ENCODE results near the gene SND1.

SND1 gene

DNA sequence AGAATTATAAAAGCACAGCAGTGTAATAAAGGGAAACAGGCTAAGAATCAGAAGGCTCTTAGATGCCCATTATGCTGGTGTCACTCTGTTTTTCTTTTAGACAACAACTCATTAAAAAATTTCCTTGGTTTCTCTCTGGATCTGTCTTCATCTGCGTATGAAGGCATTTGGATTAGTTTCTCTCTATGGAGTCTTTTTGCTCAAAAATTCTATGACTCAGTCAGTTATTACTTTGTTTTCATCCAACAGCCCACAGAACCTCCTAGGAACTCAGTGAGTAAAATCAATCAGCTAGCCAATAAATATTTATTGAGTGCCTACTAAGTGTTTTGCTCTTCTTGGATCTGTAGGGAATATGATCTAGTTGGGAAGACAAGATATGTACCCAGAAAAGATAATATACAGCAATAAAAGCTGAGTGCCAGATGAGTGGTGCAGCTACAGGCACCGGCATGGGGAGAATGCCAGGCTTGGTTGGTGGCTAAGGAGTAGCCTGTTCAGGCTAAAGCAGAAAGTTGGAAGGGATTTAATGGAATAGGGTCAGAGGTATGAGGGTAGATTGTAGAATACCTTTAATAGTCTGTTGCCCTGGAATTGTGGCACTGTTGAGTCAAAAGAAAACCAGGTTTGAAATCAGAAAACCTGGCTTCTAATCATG, 223.1 kb downstream of the SND1 start:
- DNase-seq, result no peak

DNA sequence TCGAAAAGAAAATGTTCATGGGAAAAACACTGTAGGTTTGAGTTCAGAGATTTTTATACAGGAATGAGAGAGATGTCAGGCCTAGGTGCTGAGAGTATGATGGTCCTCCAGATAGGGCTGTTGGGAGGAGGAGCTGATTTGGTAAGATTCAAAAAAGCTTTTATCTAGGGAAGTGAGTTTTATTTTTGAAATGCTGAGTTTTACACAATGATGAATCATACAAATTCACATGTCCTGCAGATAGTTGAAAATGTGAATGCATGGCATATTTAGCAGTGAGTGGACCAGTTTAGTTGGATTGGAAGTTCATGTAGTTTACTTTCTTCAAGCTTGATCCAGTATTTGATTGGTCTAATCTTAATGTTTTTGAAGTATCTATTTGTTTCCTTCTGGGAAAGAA, 224.4 kb downstream of the SND1 start:
- DNase-seq, result no peak

DNA sequence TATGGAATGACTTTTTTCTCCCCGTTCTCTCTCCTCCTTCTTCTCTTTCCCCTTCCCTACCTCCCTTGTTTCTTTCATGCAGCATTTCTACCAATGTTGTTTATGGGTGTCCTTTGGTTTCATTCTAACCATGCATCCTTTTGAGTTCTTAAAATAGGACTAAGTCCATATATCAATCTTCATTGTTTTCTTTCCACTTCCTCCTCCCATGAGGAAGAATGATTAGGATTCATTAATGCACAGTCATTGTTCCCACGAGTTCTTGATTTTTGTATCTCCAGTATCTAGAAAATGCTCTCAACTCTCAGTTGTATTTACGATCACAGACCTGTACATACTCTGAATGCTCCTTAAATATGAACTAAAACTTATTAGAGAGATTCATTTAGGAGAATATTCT, 226.0 kb downstream of the SND1 start:
- DNase-seq, result no peak

DNA sequence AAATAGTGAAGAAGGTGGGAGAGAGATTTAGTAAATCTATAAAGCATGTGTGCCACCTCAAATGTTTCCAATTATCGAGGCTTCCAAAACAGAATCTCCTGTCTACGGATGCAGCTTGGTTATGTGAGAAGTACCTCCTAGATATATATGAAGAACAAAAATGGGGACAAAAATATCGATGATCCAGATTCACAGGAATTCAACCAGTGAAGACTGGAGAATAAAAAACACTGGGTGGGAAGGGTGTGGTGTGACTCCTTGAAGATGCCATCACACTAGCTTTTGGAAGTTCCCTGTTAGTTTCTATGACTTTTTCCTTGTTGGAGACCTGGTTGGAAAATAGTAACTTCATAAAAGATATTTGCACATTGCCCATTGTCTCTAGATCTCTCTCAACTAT, 226.8 kb downstream of the SND1 start:
- DNase-seq, result no peak

DNA sequence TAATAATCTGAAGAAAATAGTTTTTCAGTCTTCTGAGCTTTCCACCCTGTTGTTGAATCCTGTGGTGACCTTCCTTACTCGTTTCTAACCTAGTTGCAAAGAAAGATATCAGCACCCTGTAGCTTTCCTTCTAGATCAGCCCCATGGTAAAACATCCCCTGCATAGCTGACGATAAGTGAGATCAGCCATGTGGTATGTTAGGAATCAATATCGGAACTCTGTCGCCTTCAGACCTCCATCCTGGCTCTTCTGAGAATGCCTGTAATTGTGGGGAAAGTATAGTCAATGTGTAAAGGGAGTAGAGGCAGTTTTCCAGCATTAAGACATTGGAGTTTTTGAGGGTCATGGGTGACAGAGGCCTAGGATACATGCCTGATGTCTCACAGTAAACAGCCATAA, 227.4 kb downstream of the SND1 start:
- DNase-seq, result no peak

DNA sequence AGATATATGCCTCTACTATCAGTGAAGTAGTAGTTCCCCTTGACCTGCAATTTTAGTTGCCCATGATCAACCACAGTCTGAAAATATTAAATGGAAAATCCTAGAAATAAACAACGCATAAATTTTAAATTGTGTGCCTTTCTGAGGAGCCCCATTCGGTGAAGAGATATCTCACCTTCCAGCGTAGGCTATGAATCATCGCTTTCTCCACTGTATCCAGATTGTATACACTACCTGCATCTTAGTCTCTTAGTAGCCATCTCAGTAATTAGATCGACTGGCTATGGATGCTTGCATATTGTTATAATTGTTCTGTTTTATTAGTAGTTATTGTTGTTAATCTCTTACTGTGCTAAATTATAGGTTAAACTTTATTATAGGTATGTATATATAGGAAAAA, 227.9 kb downstream of the SND1 start:
- no peak for DNase-seq

DNA sequence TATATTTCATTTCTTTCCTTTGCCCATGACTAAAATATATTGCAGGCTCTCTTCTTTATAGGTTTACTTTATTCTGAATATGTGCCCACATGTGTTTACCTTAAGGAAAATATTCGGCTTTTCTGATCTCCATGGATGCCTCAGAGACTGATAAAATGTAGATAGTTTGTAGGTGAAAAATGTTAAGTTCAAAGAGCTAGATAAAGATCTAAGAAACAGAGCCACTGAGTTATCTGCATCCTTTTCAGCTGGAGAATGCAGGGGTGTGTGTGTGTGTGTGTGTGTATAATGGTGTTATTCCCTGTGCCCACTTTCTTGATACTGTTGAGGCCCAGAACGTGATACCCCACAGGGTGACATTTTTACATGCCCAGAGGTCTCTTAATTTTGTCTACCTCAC, 228.5 kb downstream of the SND1 start:
- DNase-seq, result no peak

DNA sequence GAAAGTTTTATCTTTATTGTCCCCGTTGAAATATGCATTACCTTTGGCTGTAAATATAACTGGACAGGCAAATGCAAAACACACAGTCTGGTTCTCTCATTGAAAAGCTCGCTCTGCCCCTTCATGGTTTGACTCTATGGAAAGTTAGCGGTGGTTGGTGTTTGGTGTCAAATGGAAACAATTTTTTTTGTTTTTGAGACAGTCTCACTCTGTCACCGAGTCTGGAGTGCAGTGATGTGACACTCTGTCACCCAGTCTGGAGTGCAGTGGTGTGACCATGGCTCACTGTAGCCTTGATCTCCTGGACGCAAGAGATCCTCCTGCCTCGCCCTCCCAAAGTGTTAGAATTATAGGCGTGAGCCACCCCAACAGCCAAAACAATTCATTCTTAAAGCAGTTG, 229.6 kb downstream of the SND1 start:
- DNase-seq, result no peak

DNA sequence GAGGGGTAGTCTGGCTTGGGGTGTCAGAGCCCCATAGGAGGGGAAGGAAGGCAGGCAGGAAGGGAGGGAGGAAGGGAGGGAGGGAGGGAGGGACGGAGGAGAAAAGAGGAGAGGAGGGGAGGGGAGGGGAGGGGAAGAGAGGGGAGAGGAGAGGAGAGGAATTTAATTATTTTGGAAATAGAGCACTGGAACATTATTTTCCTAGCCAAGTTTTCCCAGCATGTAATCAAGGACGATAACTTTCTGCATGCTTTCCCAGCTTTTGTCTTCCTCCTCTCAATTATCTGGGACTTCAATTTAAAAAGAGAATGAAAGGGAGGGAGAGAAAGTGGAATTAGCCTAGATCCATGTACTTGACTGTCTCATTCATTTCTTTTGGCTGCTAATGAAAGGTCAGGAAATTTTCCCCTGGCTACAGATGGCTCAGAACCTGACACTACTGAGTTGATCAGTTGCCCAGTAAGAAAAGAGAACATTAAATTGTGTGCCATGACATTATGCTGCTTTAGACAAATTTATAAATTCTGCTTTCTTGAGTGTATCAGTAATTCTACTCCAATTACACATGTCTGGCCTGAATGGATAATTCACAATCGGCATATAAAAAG, 230.4 kb downstream of the SND1 start:
- DNase-seq, result no peak

DNA sequence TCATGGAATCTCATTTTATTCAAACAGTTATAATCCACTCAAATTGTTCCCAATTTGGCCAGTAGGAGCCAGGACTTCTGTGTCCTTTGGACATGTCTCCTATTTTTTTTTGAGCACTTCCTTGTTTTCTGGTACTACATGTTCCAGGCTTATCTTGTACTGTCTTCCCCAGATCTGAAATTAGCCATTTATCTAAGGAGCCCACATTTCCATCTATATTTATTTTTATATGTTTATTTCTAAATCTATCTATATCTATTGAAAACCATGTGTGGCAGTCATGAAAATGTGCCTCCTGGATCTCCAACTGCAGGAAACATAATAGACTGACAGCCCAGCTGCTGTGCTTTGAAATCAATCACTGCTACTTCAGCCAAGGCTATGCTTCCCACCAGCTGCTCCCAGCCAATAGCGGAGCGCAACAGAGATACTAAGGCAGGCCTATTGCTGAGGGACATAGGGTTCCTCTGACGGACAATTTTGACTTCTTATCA, 232.1 kb downstream of the SND1 start:
- no peak for DNase-seq

DNA sequence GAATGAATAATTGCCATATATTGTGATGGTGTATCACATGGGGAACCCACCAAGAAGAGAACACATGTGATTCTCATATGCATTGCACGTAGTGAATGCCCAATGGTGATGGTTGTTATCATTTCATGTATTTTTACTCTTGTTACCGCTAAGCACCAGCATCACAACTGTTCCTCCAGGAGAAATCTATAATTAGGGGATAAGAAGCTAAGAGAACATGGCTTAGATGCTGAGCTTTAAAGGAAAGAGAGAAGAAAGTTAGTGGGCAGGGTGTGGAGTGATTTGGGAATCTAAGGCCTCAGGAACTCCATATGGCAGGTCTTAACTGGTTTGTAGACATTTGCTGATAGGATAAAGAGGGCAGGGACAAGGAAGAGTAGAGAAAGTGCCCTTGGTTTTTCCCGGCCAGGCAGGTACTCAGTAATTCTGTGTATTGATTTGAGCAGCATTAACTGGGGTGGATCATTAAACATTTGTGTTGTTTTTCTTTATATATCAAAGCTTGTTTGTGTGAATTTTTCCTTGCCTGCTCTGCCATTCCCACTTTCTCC, 233.3 kb downstream of the SND1 start:
- no peak for DNase-seq

DNA sequence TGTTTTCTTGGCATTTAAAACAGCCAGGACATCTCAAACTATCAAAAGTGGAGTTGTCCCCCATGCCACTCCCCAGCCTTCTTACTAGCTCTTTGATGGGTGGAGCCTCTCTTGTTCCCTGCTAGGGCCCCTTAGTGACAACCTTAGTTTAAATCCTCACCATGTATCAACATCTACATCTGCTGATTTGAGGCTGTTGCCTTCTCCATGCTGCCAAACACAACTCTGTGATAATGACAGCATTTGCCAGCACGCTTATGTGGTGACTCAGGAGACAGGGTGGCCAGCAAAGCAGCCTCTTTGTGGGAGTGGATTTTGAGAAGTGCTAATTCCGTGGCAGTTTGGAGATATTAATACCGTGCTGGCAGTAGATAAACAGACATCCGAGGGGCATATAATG, 233.8 kb downstream of the SND1 start:
- no peak for DNase-seq

DNA sequence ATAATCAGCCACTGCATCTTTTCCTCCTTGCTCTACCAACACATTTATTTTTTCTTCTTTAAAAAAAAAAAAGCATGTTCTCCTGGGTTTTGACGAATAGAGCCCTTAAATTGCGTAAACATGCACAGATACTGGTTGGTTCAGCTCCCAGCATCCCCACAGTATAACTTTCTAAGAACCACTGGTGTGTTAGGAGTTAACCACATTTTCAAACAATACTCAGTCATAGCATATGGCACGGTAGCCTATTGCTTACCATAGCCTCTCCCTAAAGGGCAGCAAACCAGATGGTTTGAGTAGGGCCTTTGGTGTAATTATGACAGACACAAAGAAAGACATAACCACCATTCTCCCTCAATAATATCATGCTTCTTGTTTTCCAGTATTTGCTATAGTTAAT, 234.3 kb downstream of the SND1 start:
- DNase-seq, result no peak

DNA sequence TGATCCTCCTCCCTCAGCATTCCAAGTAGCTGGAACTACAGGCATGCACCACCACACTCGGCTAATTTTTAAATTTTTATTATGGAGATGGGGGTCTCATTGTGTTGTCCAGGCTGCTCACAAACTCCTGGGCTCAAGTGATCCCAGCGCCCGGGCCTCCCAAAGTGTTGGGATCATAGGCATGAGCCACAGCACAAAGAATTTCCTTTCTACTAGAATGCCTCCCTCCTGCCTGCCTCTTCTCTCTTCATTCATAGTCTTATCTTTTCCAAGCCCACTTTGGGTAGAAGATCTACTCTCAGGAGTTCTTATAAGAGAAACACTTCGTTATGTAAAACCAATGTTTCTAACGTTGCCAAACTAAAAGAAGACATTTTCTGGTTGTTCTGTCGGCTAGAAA, 235.1 kb downstream of the SND1 start:
- DNase-seq, result no peak

DNA sequence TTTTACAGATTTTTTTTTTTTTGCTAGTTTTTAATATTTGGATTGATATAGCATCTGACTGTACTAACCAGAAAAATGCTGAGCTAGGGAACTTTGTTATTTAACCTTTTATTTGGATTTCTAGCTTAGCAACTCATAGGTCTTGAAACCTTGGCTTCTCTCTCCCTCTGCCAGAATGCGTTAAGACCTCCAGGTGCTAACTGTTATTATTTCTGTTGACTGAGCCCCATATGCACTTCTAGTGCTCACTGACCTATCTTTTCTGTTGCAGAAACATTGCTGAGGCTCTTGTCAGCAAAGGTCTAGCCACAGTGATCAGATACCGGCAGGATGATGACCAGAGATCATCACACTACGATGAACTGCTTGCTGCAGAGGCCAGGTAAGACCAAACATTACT, 235.6 kb downstream of the SND1 start:
- no peak for DNase-seq

DNA sequence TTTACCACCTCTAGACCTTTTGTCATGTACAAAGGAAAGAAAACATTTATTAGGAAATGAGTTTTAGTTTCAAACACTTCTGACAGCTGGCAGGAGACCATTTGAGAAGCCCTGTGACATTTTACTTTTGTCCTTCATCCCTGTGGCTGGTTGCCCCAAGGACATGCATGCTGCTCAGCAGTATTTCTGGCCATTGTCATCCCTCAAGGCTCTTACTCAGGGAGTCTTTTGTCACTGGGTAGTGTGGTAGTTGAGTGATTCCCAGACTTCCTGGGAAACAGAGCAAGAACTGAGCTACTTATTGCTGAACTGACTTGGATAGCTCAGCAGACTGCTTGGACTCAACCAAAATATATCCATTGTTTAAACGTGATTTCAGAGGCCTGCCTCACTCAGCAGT, 236.4 kb downstream of the SND1 start:
- DNase-seq, result no peak

DNA sequence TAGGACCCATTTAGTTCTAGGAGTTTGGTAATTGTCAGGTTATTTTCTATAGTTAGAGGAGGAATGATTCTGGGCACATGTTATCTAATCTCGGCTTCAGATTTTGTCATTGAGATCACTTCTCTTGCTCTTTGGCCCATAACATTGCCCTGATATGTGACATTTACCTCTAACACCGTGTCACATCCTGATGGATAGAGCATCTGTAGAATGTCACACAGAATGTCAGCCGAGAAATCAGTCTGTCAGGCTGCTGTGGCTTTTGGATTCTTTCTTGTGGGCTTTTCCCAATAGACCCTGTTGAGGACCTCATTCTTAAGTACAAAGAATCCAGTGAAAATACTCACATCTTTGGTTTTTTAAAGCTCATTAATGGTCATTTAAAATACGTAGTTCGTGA, 236.8 kb downstream of the SND1 start:
- no peak for DNase-seq

DNA sequence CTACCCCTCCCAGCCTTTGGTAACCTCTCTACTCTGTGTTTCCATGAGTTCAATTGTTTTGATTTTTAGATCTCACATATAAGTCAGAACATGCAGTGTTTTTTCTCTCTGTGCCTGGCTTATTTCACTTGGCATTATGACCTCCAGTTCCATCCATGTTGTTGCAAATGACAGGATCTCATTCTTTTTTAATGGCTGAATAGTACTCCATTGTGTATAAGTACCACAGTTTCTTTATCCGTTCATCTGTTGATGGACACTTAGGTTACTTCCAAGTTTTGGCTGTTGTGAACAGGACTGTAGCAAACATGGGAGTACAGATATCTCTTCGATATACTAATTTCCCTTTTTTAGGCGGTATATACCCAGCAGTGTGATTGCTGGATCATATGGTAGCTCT, 237.7 kb downstream of the SND1 start:
- no peak for DNase-seq

DNA sequence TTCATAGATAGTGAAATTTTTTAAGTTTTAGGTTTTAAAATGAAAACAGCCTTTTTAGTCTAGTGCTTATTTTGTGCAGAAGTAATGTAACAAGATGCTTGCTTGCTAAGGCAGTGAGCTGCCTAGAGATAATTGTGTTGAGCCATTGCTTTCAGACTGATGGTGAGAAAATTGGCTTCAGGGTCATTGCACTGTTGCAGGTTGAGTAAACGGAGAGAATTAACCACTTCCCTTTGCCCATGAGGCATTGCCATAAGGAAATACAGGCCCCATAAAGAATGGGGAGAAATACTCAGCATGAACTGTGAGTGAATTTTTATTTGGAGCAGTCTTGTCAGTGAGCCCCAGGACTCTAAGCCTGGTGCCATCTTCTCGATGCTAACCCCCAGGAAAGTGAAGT, 238.7 kb downstream of the SND1 start:
- DNase-seq, result no peak

DNA sequence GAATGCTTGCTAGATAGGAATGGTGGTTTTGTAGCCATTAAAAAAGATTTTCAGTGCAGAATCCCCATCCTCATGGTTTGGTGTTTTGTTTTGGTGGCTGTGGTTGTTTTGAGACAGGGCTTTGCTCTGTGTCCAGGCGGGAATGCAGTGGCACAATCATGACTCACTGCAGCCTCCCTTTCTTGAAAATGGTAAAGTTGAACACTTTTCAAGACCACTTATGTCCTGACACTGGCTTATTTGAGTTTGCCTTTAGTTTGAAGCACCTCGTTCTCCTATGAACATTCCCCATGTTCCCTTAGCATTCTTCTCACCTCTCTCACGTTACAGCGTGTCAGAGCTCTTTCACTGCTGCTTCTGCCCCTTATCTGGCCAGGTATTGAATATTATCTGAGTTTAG, 239.2 kb downstream of the SND1 start:
- DNase-seq, result no peak

DNA sequence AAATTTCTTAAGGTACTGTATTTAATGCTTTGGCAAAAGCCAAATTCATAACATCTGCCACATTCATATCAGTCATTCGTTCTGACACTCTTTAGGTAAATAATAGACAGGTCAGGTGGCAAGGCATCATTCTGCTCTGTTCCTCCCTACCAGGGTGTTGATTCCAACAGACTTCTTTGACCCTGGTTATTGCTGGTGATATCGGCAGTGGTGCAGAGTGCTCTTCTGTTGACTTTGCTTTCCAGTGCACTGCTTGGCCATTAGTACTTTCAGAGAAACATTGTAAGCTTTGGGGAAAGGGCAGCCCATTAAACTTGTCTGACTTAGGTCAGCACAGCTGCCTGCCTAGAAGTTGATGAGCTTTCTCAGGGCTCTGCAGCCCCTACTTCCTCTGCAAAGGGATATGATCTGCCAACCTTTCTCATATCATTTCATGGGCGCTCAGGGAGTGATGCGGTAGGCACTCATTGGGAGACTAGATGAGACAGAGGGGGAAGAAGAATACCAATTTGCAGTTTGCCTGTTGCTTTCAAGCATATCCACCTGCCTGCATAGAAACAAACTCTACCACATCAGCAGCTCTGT, 240.0 kb downstream of the SND1 start:
- DNase-seq, result no peak

DNA sequence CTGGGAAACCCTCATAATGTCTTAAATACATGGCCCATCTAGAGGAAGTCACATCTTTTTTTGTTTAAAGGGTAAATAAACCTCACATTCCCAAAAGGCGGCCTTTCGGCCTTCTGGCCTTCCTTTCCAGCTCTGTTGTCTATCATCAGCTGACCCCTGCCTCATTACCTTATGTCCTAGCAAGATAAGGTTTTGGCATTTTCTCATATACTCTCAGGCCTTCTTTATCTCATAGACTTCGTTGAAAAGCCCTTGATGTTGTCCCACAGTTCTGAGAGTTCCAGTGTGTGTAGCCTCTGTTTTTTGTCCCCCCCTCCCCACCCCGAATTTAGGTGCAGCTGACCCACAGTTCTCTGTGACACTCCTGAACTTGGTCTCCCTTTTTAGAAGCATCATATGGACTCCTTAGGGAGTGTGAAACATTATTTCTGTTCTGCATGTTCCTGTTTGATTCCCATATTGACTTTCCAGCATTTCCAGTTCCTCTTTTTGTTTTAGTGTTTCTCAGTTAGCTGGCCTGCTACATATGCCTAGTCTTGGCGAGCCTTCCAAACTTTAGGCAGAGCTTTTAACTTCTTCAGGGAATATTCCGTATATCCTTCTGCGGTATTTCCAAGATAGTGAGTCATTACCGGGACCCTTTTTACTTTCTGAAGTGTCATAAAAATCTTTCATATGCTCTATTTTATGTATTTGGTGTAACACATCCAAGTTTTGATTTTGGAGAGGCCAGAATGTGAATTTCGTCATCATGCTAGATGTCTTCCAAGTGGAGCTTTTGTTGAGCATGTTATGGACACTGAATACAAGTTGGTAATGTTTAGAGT, 240.7 kb downstream of the SND1 start:
- DNase-seq, result no peak

DNA sequence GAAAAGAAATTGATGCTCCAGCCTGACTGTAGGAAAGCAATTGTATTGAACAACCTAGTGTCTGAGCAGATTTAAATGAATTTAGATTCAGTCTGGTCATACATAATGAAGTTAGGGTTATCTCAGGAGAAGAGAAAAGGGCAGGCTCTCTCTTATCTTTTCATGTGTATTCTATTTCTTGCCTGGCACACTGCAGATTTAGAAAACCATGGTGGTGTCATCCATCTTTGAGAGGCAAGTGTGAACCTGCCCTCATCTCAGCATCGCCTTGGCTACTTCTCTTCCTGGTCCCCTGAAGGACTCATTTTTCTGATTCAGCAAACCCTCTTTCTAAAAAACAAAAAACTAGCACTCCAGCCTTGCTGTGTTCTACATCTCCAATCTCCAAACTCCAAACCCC, 241.6 kb downstream of the SND1 start:
- DNase-seq, result no peak

DNA sequence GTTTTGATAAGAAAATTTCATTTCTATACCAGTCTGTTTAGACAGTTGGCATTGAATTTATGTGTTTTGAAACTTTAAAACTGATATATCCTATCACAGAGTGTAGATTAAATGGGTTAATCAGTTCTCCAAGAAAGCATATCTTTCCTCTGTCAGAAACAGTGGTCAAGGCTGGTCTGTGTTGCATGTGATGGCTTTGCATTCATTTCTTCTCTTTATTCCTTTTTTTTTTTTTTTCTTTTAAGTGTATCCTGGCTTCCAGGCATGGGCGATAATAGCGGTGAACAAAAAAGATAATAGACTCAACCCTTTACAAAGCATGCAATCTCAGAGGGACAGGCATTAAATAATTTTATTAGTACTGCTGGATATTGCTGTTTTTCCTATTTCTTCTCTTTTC, 242.6 kb downstream of the SND1 start:
- no peak for DNase-seq

Data from NCI-H2029 (cell line).